GM12801 (cell line): Measurements from ENCODE around the gene SFSWAP.

Experiments used
- CTCF ChIP-seq: IDR thresholded peaks from one replicate; pipeline ENCODE4 v1.5.1; 2011; ENCODE audit warnings: control low read depth; ENCODE audit not compliant: insufficient read length; ENCODE audit errors: extremely low read depth

SFSWAP gene

GRCh38 chr12:131797588-131797934, 86.7 kb downstream of the SFSWAP start:
- TF ChIP-seq CTCF: no peak

GRCh38 chr12:131799195-131799594, 88.3 kb downstream of the SFSWAP start:
- TF ChIP-seq CTCF: no peak

- TF ChIP-seq CTCF: no peak
Measured at GRCh38 chr12:131799828-131800593, 89.1 kb downstream of the SFSWAP start.

GRCh38 chr12:131800594-131801135, 89.8 kb downstream of the SFSWAP start:
- TF ChIP-seq CTCF: no peak

- no peak for TF ChIP-seq CTCF
Measured at GRCh38 chr12:131801254-131801866, 90.5 kb downstream of the SFSWAP start.

- TF ChIP-seq CTCF: no peak
Measured at GRCh38 chr12:131803961-131804521, 93.2 kb downstream of the SFSWAP start.

GRCh38 chr12:131805421-131805820, 94.5 kb downstream of the SFSWAP start:
- no peak for TF ChIP-seq CTCF
